ENCODE results near the gene NXPH3.
"Not testable (repeated sequence)": the region's sequence is repeated elsewhere in the genome, so short reads cannot be mapped to it uniquely, and the experiment has no call there.

The NXPH3 gene

DNA sequence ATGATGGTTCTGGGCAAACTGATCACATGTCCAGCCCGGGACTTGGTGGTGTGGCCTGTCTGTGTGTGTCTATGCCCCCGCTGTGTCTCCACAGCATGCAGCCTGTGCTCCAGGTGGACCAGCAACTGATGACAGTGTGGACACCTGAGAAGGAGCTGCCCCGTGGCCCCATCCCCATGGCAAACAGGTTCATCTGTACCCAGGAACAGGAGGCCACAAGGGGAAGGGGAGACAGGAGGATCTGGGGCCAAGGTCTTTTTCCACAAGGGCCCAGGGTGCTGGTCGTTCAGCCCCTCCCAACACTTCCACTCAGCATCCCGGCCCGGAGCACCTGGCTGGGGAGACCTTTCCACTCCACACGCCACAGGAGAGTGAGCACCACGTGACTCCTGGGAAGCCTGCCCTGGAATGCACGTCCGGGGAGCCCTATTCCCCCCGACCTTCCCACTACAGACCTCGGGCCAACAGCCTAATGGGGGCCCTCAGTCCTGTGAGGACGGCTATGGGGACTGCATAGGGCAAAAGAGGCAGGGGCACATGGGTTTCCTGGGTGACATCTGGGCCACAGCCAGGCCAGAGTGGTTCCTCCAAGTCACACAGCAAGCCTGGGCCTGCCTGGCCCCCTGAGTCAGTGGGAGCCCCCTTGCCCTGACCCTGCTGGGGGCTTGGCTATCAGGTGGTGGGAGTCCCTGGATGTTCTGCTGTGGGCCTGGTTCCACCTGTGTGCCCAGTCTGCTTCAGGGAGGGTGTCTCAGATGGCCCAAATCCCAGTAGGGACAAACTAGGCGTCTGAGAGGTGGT is 20.8 kb upstream of the NXPH3 start:
- DNase-seq, result no peak

DNA sequence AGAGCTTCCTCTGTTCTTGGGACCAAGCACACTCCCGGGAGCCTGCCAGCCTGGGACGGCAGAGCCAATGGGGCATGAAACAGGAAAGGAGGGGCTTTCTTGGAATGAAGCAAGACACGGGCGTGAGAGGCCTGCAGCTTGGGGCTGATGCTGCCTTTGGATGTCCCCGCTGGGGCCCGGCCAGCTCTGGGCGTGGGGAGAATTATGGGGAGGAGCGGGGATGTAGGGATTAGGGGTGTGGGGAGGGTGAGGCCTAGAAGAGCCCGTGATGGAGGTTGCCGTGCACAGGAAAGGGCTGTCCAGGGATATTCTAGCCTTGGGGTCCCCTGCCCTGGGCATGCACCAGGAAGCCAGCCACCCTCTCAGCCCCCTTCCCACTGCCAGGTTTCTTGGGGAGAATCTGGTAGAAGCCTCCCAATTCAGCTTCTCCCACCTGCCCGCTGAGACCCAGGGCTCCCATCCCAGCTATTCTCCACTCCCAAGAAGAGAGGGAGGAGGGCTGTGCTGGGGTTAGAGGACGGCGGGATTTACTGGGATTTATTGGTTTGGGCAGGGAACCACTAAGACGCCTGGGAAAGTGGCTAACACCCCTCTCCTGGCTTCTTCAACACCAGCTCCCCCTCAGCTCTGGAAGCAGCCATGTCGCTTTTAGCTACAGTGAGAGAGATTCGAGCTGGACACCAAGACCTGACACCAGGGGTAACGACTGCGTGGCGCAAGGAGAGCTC is 20.0 kb upstream of the NXPH3 start:
- no peak for DNase-seq

DNA sequence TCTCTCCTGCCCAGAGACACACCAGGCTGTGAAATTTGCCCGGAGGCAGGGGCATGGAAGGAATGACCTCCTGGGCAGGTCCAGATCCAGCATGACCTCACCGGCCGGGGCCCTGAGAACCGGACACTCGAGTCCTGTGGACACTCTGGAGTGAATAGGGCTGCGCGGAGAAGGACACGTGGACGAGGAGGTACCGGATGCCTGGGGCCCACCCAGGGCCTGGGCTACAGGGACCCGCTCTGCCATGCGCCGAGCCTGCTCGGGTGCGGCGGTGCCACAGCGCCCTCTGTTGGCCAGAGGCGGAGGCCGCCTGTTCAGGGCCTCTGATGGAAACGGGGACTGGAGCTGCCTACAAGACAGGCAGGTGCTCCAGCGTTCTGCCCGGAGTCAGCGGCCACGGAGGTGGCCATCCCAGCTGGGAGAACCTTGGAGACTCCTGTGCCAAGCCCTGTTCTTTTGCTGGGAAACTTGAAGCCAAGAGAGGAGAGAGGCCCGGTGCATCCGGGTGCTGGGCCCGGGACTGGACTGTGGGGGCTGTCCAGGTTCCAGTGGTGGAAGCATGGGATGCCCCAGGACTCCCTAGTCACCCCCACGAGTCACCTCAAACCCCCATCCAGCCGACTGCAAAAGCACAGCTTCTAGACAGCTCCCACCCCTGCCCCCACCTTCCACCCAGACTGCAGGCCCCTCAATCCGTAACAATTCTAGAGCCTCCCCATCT is 19.3 kb upstream of the NXPH3 start:
- peak; percentile 60 for DNase-seq

GRCh38 chr17:49557312-49558024 is 18.2 kb upstream of the NXPH3 start:
- DNase-seq, result peak; percentile 51

- DNase-seq, result no peak
These were observed 11.0 kb upstream of the NXPH3 start for GRCh38 chr17:49564638-49565037.

- peak; percentile 89 for DNase-seq
These were observed 9.7 kb upstream of the NXPH3 start for GRCh38 chr17:49565948-49566491.

GRCh38 chr17:49566668-49567071 is 9.0 kb upstream of the NXPH3 start:
- DNase-seq, result no peak

- DNase-seq, result no peak
These were observed 8.6 kb upstream of the NXPH3 start for GRCh38 chr17:49567104-49567521.

- DNase-seq, result no peak
These were observed 7.6 kb upstream of the NXPH3 start for GRCh38 chr17:49567871-49568694.

GRCh38 chr17:49568695-49569047 is 7.0 kb upstream of the NXPH3 start:
- not testable (repeated sequence) for DNase-seq

- DNase-seq, result no peak
These were observed 5.0 kb upstream of the NXPH3 start for GRCh38 chr17:49570540-49571242.

DNA sequence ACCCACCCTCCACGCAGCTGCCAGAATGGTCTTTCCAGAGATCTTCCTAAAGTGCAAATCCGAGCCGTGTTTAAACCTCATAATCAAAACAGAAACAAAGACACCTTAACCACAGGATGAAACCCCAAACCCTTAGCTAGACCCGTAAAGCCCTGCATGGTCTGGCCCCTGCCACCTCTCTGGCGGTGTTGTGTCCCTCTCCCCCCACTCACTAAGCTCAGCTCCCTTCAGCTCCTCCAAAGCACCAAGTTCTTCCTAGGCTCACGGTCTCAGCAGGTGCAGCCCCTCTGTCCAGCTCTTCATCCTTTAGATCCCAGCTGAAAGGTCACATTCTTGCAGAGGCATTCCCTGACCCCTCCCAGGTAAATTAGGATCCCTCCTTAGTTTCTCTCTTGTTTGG is 4.4 kb upstream of the NXPH3 start:
- no peak for DNase-seq

GRCh38 chr17:49571764-49572163 is 3.9 kb upstream of the NXPH3 start:
- DNase-seq, result no peak

DNA sequence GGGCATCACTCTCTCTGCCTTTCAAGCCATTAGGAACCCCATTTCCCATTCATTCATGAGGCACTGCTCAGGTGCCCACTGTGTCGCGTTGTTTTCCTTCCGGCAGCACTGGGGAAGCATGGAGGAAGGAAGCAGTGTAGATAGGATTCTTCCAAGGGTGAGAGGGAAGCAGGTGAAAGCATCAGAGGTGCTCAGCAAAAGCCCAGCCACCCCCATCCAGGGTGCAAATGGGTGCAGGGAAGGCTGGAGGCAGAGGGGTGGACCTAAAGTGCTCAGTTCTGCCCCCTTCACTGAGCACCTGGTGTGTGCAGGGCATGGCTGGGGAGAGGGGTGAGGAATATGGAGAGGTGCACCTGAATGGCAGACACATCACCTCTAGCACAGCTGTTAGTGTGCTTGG is 3.4 kb upstream of the NXPH3 start:
- DNase-seq, result no peak

- no peak for DNase-seq
These were observed 2.8 kb upstream of the NXPH3 start for GRCh38 chr17:49572806-49573420.

GRCh38 chr17:49573510-49574322 is 2.0 kb upstream of the NXPH3 start:
- no peak for DNase-seq

DNA sequence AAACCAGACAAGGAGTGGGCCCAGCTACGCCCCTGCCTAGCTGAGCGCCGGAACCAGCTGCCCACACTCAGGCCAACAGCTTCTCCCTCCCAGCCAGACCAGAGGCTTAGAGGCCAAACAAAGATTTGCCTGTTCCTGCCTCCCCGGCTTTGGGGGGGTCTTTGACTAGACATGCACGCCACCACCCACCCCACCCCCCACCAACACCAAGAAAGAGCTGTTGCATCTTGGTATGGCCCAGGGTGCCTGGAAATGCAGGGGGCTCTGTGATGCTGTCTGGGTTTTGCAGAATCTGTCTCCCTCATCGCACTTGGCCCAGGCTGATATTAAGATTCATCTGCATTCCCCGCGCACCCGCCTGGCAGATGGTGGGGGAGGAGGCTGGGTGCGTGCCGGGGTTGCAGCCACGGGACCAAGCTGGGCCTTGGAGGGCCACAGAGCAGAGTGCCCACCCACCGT is 1.3 kb upstream of the NXPH3 start:
- no peak for DNase-seq

GRCh38 chr17:49574945-49575678 is 559 bp upstream of the NXPH3 start:
- no peak for DNase-seq

Measured in DMS153 (cell line).